D721Med (cell line): ENCODE data around the gene WDR45B.
"Not testable (repeated sequence)": the region's sequence is repeated elsewhere in the genome, so short reads cannot be mapped to it uniquely, and the experiment has no call there.

ENCODE experiments used
- DNase-seq: peaks from one replicate; pipeline ENCODE4 v3.0.0; 2011; ENCODE audit warnings: low spot score; ENCODE audit not compliant: insufficient read length
- FAIRE-seq: peaks from 2 replicates; lab custom pipeline; 2011; peaks lifted over from hg19 to GRCh38; lab: Jason Lieb, UNC
- TF ChIP-seq, protein P1 (sequence below): IDR thresholded peaks from 2 replicates; pipeline ENCODE4 v1.5.1; 2012; ENCODE audit warnings: mild to moderate bottlenecking, control low read depth; ENCODE audit not compliant: insufficient read depth; ENCODE audit errors: missing control alignments

WDR45B gene

DNA sequence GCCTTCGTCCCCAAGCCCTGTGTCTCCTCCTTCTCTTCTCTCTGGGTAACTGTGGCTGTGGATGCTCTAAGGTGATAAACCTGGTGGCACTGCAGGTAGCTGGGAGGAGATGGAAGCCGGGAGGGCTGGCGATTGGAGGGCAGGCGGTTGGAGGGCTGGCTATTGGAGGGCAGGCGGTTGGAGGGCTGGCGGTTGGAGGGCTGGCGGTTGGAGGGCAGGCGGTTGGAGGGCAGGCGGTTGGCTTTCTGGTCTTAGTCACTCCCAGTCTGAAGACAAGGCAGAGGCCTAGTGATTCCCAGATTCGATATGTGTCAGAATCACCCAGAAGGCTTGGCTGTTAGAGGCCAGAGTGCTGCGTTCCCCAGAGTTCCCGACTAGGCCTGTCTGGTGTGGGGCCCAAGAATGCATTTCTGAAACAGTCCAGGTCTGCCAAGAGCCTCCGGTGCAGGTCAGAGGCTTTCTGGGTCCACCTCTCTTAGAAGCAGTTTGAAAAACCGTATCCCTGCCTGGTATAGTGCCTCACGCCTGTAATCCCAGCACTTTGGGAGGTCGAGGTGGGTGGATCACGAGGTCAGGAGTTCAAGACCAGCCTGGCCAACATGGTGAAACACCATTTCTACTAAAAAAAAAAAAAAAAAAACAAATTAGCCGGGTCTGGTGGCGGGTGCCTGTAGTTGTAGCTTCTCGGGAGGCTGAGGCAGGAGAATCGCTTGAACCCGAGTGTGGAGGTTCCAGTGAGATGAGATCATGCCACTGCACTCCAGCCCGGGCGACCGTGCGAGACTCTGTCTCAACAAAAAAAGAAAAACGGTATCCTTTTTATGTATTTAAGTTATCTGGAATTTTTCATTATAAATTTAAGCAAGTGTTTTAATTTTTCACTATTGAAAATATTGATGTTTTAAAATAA, 59.7 kb downstream of the WDR45B start:
- no peak for FAIRE-seq
- DNase-seq = no peak

DNA sequence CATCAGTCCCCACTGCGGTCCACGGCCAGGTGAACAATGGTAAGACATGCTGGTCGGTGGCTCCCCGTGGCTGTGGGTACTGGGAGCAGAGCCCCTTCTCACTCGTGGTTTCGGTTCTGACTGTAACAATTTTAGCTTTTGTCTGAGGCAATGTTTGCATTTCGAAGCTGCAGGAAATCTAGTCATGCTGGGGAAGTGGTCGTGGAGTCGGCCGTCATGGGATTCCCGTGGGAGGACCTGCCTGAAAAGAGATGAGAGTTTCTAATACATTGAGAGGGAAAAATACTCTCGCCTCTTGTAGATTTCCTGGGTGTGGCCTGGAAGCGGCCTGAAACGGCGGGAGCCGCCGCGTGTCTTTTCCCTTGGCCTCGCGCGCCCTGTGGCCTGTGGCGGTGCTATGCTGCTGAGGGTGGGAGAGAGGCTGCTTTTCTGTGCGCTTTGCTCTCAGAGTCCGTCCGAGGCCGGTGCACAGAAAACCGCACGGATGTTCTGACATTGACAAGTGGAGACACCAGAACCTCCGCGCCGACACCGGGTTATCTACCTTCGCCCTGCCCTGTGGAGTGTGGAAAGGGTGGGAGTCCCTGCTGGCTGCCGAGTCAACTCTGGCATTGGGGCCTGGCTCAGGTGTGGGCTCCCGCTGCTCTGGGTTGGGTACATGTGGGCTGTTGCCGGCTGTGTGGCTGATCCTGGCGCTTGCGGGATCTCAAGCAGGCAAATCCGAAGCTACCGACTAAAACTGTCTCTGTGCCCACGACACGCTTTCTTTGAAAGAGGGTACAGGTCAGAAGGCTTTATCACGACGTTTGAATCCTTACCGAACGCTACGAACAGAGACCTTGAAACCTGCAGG, 60.8 kb downstream of the WDR45B start:
- FAIRE-seq (no peak), DNase-seq (no peak)
- TF ChIP-seq, protein P1, sequence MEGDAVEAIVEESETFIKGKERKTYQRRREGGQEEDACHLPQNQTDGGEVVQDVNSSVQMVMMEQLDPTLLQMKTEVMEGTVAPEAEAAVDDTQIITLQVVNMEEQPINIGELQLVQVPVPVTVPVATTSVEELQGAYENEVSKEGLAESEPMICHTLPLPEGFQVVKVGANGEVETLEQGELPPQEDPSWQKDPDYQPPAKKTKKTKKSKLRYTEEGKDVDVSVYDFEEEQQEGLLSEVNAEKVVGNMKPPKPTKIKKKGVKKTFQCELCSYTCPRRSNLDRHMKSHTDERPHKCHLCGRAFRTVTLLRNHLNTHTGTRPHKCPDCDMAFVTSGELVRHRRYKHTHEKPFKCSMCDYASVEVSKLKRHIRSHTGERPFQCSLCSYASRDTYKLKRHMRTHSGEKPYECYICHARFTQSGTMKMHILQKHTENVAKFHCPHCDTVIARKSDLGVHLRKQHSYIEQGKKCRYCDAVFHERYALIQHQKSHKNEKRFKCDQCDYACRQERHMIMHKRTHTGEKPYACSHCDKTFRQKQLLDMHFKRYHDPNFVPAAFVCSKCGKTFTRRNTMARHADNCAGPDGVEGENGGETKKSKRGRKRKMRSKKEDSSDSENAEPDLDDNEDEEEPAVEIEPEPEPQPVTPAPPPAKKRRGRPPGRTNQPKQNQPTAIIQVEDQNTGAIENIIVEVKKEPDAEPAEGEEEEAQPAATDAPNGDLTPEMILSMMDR = no peak

More for the DNA sequence above, 59.7 kb downstream of the WDR45B start:
- TF ChIP-seq, protein P1 = no peak

DNA sequence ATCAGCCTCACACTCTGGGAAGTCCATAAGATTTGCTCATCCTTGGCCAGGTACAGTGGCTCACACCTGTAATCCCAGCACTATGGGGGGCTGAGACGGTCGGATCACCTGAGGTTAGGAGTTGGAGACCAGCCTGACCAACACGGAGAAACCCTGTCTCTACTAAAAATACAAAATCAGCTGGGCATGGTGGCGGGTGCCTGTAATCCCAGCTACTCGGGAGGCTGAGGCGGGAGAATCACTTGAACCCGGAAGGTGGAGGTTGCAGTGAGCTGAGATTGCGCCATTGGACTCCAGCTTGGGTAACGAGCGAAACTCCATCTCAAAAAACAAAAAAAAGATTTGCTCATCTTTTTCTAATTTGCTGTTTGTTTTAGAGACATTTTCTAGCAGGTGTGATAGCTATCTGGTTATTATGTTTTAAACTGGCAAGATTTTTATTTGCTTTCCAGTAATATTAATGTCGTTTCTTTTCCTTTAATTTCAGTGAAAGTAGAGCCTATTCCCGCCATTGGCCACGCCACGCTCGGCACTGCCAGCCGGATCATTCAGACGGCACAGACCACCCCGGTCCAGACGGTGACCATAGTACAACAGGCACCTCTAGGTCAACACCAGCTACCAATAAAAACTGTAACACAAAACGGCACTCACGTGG, 61.5 kb downstream of the WDR45B start:
- TF ChIP-seq, protein P1 = no peak

DNA sequence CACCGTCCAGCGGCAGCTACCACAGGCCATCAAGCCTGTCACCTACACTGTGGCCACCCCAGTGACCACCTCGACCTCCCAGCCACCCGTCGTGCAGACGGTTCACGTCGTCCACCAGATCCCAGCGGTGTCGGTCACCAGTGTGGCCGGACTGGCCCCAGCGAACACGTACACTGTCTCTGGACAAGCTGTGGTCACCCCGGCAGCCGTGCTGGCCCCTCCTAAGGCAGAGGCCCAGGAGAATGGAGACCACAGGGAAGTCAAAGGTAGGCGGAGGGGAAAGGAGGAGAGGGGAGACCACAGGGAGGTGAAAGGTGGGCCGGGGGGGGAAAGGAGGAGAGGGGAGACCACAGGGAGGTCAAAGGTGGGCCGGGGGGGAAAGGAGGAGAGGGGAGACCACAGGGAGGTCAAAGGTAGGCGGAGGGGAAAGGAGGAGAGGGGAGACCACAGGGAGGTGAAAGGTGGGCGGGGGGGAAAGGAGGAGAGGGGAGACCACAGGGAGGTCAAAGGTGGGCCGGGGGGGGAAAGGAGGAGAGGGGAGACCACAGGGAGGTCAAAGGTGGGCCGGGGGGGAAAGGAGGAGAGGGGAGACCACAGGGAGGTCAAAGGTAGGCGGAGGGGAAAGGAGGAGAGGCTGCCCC, 62.2 kb downstream of the WDR45B start:
- DNase-seq, FAIRE-seq: not testable (repeated sequence)

More for the DNA sequence above, 61.5 kb downstream of the WDR45B start:
- FAIRE-seq (no peak), DNase-seq (no peak)

DNA sequence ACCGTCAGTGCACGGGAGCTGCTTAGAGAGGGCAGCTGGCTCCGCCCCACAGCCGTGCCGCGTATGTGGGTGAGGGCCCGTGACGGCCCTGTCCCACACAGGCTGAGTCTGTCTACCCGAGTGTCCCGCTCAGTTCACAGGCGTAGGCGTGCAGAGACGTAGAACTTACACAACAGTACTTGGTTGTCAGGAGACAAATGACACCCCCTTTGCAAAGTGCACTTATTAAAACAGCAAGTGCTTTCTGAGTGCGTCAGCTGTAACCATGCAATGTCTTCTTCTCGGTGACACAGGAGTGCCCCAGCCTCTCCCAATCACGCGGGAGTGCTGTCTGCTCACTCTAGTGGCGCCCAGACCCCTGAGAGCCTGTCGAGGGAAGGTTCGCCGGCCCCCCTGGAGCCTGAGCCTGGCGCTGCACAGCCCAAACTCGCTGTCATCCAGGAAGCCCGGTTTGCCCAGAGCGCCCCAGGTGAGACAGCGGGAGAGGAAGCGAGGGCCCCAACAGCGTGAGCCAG, 64.5 kb downstream of the WDR45B start:
- no peak for DNase-seq
- TF ChIP-seq, protein P1 = no peak
- no peak for FAIRE-seq

DNA sequence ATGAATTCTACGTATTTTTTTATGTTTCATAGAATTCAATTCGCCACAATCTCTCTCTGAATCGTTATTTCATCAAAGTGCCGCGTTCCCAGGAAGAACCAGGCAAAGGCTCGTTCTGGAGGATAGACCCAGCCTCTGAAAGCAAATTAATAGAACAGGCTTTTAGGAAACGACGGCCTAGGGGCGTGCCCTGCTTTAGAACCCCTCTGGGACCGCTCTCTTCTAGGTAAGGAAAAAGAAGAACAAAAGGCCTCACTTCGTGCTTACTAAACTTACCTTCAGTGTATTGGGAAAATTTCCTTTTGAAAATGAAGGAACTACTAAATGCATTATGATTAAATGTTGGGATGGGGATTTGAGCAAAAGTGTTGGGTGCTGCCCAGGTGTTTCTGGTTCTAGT, 65.5 kb downstream of the WDR45B start:
- FAIRE-seq = no peak
- DNase-seq = no peak
- TF ChIP-seq, protein P1 = no peak

DNA sequence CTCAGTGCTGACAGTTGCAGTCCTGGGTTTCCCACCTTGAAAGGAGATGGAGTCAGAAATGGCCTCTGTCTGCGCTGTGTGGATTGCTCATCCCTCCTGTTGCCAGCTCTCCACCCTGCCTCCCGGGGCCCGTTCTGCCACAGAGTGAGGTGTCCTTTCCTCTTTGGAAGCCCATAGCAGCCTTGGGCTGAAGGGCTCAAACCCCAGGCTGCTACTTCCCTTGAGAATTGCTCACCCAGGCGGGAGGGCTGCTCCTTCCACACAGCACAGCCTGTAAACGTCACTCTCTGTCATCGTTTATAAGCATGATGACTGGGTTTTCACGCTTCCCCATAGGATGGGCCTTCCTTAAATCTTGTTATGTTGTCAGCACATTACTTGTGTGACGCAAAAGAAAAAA, 66.0 kb downstream of the WDR45B start:
- TF ChIP-seq, protein P1 = no peak
- DNase-seq = no peak

DNA sequence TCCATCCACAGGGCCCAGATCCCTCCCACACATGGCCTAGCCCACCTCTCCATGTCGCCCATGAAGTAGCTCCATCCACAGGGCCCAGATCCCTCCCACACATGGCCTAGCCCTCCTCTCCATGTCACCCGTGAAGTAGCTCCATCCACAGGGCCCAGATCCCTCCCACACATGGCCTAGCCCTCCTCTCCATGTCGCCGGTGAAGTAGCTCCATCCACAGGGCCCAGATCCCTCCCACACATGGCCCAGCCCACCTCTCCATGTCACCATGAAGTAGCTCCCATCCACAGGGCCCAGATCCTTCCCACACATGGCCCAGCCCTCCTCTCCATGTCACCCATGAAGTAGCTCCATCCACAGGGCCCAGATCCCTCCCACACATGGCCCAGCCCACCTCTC, 68.3 kb downstream of the WDR45B start:
- not testable (repeated sequence) for DNase-seq, FAIRE-seq

More for the DNA sequence above, 66.0 kb downstream of the WDR45B start:
- FAIRE-seq = no peak
